Gastroesophageal sphincter (tissue), 3 donors: ENCODE measurements around the gene TDRD9.

Experiments
- CTCF ChIP-seq, 4 experiments: fragments of 200-600 bp in 2 of 4; fragments of 450-650 bp in 2 of 4; sonication (generic) in 1 of 4; IDR thresholded peaks; one replicate each; pipeline ENCODE4 v1.5.1; 2017 to 2019; ENCODE audit warnings: antibody characterized with exemption in 4 of 4, mild to moderate bottlenecking in 2 of 4, moderate library complexity in 2 of 4
- EP300 ChIP-seq: sonication (generic); formaldehyde crosslinking; IDR thresholded peaks from one replicate; pipeline ENCODE4 v1.6.1; 2017; ENCODE audit warnings: antibody characterized with exemption, mild to moderate bottlenecking
- POLR2AphosphoS5 ChIP-seq: sonication (generic); formaldehyde crosslinking; IDR thresholded peaks from one replicate; pipeline ENCODE4 v1.6.1; 2017; ENCODE audit warnings: antibody characterized with exemption

DNA sequence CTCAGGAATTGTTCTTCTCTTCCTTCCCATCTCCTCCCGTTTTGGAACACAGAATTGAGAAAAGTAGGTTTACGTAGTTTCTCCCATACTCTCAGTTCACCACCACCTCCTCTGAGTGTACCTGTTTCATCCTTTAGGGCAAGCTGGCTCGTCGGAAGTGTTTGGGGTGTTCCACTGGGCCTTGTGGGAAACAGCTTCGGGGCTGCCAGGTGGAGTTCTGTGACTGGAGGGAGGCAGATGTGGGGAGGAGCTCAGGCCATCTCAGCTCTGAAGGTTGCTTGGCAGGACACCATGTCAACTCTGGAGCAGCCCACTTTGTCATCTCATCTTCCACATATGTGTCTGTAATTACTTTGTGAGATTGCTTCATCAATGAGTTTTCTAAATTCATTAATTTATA is 67.6 kb downstream of the TDRD9 start:
- TF ChIP-seq CTCF (IDR thresholded peaks at IDR 0.05) (no peak), POLR2AphosphoS5 (no peak), EP300 (no peak)
